ENCODE data around the gene ATP6V1E1. TPM values are rescaled to one million over a fixed set of nuclear protein-coding genes. Genes with fewer than 3 reads are reported as not detected.
"Not testable (repeated sequence)": the region's sequence is repeated elsewhere in the genome, so short reads cannot be mapped to it uniquely, and the experiment has no call there.

Gene ATP6V1E1
- total and polyA plus RNA-seq, 2 experiments from 2014 or later, result 75.2 to 113 TPM

DNA sequence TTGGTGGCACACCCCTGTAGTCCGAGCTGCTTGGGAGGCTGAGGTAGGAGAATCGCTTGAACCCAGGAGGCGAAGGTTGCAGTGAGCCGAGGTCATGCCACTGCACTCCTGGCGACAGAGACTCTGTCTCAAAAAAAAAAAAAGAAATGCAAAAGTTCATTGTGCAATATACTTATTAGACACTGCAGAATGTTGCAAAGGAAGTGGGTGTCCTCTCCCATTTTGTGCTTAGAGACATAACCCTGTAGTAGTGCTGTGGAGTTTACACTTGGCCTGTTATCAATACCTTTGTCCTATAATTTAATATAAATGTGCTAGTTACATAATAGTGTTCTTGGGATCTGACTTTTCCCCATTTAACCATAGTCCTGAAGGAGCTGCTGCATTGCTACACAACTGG lies 19.4 kb upstream of the ATP6V1E1 start:
- Histone ChIP-seq H3K27ac (no peak overlapping the region), H3K4me3 (no peak overlapping the region), H3K27me3 (no peaks in the 10 kb centered on the region), H3K9me3 (ENCODE audit: low read depth) (no peaks in the 10 kb centered on the region), H3K36me3 (no peaks in the 10 kb centered on the region), H3K4me1 (ENCODE audit: low read depth) (no peaks in the 10 kb centered on the region)
- DNase-seq (ENCODE audit: low read depth in 1 of 2, low spot score in 1 of 2), result peak in 1 of 2 donors; percentile 43
- no peak for TF ChIP-seq CTCF (IDR thresholded peaks at IDR 0.05; ENCODE audit: low read depth, low read length)

DNA sequence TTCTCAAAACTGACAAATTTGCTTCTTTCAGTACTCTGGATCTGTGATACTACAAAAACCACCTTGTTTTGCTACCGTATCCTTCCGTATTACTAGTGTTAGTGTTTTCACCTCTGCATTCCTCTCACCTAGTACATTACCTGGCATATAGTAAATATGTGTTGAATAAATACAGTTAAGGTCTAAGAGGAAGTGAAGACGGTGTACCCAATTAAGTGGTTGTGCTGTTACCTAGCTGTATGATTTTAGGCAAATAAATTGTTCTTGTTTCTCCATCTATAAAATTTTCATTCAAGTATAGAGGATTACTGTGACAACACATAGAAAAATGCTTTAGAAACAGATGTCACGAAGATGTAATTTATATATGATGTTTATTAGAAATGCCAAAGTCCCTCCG lies 18.9 kb upstream of the ATP6V1E1 start:
- no peak for DNase-seq (ENCODE audit: low read depth in 1 of 2, low spot score in 1 of 2)
- Histone ChIP-seq H3K27ac (no peak overlapping the region), H3K4me1 (ENCODE audit: low read depth) (no peaks in the 10 kb centered on the region), H3K36me3 (no peaks in the 10 kb centered on the region), H3K9me3 (ENCODE audit: low read depth) (no peaks in the 10 kb centered on the region), H3K27me3 (no peaks in the 10 kb centered on the region), H3K4me3 (no peak overlapping the region)
- no peak for TF ChIP-seq CTCF (IDR thresholded peaks at IDR 0.05; ENCODE audit: low read depth, low read length)

DNA sequence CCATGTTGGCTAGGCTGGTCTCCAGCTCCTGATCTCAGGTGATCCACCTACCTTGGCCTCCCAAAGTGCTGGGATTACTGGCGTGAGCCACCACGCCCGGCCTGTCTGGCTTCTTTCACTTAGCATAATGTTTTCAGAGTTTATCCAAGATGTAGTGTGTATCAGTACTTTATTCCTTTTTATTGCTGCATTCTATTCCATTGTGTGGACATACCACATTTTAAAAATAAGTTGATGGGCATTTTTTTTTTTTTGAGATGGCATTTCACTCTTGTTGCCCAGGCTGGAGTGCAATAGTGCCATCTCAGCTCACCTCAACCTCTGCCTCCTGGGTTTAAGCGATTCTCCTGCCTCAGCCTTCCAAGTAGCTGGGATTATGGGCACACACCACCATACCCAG lies 13.8 kb upstream of the ATP6V1E1 start:
- H3K27ac ChIP-seq; H3K27me3 ChIP-seq; DNase-seq (ENCODE audit: low read depth in 1 of 2, low spot score in 1 of 2); H3K36me3 ChIP-seq; H3K4me1 ChIP-seq (ENCODE audit: low read depth); H3K4me3 ChIP-seq; H3K9me3 ChIP-seq (ENCODE audit: low read depth): not testable (repeated sequence)

DNA sequence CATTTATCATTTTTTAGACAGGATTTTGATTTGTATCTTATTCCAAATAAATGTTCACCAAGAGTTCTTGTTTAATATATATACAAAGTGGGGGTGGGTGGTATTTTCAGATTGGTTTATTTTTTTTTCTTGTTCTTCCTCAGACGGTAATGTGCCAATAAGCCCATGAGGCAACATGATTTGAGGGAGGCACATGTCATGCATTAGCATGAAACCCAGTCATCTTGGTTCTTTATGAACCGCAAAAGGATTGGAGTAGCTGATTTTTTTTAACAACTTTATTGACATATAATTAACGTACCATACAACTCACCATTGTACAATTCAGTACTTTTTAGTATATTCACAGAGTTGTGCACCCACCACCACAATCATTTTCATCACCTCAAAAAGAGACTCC lies 12.7 kb upstream of the ATP6V1E1 start:
- Histone ChIP-seq H3K27ac (no peak overlapping the region), H3K4me1 (ENCODE audit: low read depth) (peaks cover 6% of the 10 kb centered on the region), H3K9me3 (ENCODE audit: low read depth) (no peaks in the 10 kb centered on the region), H3K27me3 (no peaks in the 10 kb centered on the region), H3K36me3 (no peaks in the 10 kb centered on the region), H3K4me3 (no peak overlapping the region)
- no peak for TF ChIP-seq CTCF (IDR thresholded peaks at IDR 0.05; ENCODE audit: low read depth, low read length)
- DNase-seq (ENCODE audit: low read depth in 1 of 2, low spot score in 1 of 2), result no peak

- TF ChIP-seq CTCF (IDR thresholded peaks at IDR 0.05; ENCODE audit: low read depth, low read length), result no peak
- Histone ChIP-seq H3K4me1 (ENCODE audit: low read depth) (peaks cover 6% of the 10 kb centered on the region), H3K27ac (peak overlapping the region; percentile 100), H3K4me3 (peak overlapping the region; percentile 83), H3K9me3 (ENCODE audit: low read depth) (no peaks in the 10 kb centered on the region), H3K27me3 (no peaks in the 10 kb centered on the region), H3K36me3 (no peaks in the 10 kb centered on the region)
- peak; percentile 43 to 58 for DNase-seq (ENCODE audit: low read depth in 1 of 2, low spot score in 1 of 2)
These were observed 10.7 kb upstream of the ATP6V1E1 start for GRCh38 chr22:17639247-17639741.

GRCh38 chr22:17638432-17639246 lies 10.1 kb upstream of the ATP6V1E1 start, which contains the start of gene BCL2L13:
Gene BCL2L13 (plus strand): TSS chr22:17638757. CDS start chr22:17655712, 16,955 bp downstream.
- no peak for TF ChIP-seq CTCF (IDR thresholded peaks at IDR 0.05; ENCODE audit: low read depth, low read length)
- Histone ChIP-seq H3K36me3 (no peaks in the 10 kb centered on the region), H3K27me3 (no peaks in the 10 kb centered on the region), H3K27ac (peak within 1 kb of the TSS; percentile 100), H3K4me1 (ENCODE audit: low read depth) (peaks cover 6% of the 10 kb centered on the region), H3K4me3 (peak within 1 kb of the TSS; percentile 83), H3K9me3 (ENCODE audit: low read depth) (no peaks in the 10 kb centered on the region)
- peak; percentile 96 for DNase-seq (ENCODE audit: low read depth in 1 of 2, low spot score in 1 of 2)
